ENCODE results near the gene PPP1R12C.
"Not testable (repeated sequence)": the region's sequence is repeated elsewhere in the genome, so short reads cannot be mapped to it uniquely, and the experiment has no call there.

The PPP1R12C gene

DNA sequence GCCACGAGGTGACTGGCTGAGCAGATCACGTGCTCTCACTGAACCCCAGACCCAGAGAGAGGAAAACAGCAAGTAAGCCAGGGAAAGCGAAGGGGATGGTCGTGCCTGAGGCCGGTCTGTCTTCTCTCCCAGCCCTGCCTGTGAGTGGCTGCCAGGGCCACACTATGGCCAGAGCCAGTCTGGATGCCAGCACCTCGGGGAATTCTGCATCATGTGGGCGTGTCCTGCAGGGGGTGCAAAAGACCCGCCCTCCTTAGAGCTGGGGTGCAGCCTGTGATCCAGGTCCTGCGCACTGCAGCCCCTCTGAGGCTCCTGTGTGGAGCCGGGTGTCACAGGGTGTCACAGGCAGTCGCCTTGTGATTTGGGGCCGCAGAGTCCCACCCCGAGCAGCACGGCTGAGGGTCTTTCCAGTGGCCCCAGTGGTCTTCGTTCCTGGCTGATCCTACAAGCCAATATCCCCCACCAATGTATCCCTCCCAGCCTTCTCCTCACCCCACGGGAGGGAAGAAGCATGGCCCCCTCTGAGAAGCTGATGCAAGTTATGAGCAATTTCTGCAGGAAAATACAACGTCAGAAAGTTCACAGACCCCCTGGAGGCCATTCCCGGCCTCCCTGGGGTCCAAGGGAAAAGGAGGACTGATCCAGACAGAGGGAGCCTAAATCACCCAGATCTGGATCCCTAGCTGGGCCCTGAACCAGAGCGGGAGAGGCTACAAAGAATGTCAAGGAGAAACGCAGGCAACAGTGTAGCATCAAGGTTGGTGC lies 7.7 kb downstream of the PPP1R12C start:
- DNase-seq, result no peak

DNA sequence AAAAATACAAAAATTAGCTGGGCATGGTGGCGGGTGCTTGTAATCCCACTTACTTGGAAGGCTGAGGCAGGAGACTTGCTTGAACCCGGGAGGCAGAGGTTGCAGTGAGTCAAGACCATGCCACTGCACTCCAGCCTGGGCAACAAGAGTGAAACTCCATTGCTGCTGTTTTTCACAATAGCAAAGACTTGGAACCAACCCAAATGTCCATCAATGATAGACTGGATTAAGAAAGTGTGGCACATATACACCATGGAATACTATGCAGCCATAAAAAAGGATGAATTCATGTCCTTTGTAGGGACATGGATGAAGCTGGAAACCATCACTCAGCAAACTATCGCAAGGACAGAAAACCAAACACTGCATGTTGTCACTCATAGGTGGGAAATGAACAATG lies 10.2 kb downstream of the PPP1R12C start:
- not testable (repeated sequence) for DNase-seq

DNA sequence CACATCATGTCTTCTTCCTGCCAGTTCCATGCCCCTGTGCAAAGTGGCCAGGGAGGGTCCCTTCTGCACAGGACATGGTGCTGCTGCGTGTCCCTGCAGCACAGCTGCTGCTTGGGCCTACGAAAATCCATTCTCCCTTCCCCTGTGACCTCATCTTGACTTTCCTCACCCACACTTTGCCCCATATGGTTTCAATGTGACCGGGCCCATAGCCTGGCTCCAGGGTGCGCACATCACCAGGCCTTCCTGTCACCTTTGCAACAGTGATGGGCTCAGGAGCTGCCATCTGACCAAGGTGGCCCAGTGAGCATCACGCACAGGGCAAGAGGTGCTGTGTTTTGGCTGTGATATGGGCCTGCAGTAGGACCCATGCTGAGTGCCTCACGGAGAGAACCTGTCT lies 10.8 kb downstream of the PPP1R12C start:
- DNase-seq, result no peak

DNA sequence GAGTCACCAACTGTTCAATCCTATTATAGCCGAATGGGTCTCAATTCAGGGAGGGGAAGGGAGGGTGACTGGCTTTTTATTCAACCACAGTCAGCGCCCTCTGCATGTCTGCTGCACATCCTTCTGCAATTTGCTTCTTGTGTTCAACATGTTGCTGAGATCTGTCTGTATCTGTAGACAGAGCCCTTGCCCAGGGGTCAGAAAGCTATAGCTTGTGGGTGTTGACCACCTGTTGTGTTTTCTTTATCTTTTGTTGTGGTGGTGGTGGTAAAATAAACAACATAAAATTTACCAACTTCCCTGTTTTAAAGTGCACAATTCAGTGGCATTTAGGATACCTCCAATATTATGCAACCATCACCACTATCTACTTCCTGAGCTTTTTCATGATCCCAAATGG lies 12.2 kb downstream of the PPP1R12C start:
- DNase-seq, result no peak

DNA sequence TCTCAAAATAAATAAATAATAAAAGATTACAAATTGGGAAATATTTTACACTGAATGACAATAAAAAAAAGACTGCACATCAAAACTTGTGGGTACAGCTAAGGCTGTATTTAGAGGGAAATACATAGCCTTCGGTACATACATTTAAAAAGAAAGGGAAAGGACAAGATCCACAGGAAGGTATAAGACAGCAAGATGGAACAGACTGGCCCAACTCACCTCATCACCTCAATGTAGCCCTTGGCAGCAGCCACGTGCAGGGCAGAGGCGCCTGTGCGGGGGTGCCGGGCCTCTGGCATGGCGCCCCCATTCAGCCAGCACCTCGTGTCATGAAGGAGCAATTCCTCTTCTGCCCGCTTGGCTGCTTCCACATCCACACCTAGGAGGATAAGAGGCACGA lies 14.2 kb downstream of the PPP1R12C start:
- DNase-seq, result no peak

DNA sequence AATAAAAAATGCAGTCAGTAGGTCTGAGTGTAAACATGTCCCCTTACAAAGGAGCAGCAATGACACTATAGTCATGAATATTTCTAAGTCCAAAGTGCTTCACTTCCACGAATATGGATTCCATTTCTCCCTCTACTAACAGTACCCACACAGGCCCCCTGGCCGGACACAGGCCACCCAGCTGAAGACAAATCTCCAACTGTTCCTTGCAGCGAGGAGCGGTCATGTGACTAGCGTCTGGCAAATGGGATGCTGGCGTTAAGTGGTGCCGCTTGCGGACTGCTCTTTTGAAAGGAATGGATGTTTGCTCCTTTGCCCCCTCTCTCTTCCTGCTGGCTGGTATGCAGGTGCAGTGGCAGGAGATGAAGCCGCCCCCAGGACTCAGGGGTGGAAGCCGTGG lies 16.2 kb downstream of the PPP1R12C start:
- DNase-seq, result no peak

DNA sequence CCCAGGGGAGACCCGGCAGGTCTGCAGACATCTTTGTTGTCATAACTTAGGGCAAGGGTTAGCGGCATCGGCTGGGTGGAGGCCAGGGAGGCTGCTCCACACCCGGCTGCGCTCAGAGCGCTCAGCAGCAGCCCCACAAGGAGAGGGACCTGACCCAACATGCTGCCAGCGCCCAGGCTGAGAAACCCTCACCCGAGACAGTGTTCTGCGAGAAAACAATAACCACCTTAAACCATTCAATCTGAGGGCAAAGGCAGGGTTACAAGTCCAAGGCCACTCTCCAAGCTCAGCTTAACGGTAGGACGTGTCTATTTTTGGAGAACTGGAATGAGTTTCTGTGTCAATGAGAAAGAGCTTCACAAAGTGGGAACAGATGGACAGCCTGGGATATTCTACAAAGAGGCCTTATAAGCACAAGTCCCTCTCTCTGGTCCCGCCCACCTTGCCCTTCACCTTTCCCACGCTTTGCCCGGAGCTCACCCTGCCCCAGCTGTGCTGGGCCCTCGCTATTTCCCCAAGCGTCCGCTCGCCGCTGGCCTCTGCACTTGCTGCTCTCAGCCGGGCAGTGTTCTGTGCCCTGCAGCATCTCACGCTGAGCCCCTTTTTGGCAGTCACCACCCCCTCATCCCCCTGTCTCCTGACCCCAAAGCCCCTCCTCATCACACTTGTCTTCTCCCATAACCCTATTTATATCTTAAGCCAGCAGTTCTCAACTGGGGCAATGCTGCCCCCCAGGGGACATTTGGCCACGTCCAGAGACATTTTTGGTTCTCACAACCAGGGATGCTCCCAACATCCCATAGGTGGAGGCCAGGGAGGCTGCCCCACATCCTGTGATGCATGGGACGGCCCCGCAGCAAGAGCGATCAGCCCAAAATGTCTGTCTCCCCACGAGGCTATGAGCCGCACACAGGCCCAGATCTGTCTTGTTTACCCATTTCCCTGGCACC lies 17.6 kb downstream of the PPP1R12C start:
- no peak for DNase-seq

DNA sequence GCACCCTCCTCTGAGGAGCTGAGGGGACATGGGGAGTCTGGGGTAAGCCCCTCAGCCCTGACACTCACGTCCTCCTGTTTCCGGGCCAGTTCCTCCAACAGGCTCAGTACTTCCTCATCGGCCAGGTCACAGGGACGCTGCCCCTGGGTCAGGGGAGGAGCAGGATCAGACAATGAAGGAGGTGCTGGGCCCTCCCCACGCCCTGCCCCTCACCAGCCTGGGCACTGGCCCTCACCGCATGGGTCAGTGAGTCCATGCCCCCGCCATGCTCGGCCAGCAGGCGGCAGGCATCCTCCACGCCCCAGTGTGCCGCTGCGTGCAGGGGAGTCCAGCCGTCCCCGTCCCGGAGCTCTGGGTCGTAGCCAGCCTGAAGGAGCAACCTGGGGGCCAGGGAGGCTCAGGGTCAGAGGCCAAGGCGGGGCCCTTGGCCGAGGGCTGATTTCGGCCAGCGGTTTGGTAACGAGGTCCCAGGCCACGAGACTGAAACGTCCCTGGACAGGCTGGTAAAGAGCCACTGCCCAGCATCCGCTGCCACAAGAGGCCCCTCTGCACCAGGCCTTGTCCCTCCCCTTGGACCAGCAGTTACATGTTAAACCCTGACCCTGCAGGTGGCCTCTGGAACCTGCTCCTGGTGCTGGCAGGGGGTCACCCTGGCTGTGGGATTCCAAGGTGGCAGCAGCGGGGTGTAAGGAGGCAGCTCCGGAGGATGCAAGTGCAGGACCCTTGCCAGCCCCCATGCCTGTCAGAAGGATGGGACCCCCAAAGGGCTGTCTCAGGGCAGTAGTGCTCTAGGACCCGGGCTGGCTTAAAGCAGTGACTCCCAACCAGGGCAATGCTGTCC lies 18.5 kb downstream of the PPP1R12C start:
- no peak for DNase-seq

DNA sequence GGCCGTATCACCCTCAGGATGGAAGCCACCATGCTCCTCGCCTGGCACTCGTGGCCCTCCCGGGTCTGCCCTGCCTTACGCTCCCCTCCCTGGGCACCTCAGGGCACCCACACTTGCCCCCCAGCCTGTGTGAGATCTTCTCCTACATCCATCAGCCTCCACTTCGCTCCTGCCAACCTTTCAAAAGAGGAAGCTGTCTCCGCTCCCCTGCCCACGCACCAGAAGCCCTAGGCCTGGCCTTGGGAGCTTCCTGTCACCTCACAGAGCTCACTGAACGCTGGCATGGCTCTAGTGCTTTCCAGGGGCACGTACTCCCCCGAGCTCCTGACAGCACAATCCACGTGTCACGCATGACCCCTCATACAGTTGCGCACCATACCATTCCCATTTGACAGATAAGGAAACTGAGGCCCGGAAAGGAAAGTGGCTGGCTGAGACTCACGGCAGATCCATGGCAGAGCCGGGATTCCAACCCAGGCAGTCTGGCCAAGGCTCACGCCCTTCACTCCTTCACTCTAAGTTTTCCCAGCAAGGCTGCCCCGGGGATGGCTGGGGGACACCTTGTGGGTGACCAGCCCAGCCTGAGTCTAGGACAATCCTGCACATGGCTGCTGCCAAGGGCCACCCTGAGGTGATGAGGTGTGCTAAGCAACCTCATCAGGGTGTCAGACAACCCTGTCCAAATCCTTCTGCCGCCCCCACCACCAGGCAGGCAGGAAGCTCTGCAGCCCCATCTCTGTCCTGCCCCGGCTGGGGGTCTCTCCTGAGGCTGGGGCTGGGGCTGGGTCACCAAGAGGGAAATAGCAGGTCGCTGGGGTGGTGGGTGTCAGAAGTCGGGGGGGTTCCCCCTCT lies 19.3 kb downstream of the PPP1R12C start:
- DNase-seq, result no peak

DNA sequence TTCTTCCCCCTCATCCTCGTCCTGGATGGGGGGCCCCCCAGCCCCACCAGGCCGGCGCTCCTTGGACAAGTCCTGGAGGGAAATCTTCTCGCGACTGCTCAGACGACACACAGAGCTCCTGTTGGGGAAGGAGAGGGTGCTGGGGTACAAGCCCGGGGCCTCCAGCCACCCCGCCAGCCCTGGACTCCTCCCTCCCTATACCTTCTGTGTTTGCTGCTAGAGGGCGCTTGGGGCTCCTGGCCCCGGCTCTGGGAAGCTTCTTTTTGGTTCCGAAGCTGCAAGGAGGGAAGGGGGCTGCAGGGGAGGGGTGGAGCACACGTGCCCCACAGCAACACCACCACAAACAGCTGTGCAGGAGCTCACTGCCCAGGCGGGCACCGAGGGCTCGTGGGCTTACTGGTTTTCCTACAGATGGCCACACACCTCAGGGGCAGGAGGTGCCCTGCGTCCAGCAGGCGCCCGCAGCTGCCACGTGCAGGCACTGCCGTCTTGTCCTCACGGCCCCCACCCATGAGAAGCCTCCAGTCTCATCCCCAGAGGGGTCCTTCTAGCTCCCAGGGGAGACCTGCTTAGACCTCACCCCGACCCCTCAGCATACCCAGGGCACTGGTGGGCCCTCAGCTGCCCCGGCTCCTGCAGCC lies 21.3 kb downstream of the PPP1R12C start:
- DNase-seq, result no peak

DNA sequence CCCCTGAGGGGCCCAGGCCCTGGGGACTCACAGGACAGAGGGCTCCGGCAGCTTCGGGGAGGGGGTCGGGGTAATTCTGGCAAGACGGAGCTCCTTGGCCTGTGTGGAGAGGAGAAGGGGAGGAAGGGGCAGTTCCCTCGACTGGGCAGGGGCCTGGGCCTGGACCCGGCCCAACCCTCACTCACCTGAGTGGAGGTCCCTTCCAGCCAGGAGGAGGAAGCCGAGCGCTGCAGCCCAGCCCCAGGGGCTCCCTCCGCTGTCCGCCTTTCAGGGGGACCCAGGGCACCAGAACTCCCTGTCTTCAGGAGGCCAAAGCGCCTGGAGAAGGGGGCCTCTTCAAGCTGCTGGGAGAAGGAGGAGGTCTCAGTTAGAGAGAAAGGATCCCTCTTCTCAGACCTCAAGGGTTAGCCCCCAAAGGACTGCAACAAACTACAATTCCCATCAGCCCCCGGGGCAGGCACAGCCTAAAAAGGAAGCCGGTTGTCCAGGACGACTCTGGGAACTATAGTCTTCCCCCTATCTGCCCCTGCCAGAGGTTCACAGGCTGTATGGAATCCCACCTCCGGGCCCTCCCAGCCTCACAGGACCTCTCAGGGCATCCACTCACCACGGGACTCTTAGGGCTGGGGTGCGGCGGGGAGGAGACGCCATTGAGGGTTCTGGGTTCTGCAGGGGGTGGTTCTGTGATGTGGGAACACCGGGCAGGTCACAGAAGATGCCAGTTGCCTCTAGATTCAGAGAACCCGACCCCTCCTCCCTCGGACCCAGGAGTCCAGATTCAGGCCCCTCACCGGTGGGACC lies 22.0 kb downstream of the PPP1R12C start:
- no peak for DNase-seq

DNA sequence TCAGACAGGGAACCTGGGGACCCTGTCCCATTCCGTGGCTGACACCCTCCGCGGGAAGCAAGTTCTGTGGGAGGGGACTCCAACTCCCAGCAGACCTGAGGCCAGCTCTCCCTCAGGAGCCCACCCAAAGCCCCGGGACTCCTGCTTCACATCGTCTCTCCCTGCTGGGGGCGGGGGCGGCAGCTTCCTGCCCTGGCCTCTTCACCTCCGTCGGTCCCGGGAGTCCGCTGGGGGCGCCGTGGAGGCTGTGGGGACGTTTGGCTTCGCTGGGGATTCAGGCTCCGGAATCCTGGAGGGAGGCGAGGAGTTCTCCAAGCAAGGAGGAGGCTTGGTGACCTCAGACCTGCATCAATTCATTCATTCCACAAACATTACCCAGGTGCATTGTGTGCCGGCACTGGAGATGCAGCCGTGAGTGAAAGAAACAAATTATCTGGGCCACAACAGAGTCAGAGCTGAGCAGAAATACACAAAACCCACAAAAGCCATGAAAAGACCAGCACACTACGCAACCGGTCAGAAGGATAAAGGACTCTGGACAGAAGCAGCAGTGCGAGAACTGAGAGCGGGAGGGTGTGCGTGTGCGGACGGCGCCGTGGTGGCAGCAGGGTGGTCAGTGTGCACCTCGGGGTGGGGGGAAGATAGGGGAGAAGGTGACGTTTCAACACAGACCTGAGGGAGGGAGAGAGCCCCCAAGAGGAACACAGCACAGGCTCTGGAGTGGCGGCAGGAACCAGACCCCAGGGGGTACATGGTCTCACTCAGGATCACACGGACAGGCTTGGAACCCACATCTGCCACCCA lies 22.8 kb downstream of the PPP1R12C start:
- no peak for DNase-seq

DNA sequence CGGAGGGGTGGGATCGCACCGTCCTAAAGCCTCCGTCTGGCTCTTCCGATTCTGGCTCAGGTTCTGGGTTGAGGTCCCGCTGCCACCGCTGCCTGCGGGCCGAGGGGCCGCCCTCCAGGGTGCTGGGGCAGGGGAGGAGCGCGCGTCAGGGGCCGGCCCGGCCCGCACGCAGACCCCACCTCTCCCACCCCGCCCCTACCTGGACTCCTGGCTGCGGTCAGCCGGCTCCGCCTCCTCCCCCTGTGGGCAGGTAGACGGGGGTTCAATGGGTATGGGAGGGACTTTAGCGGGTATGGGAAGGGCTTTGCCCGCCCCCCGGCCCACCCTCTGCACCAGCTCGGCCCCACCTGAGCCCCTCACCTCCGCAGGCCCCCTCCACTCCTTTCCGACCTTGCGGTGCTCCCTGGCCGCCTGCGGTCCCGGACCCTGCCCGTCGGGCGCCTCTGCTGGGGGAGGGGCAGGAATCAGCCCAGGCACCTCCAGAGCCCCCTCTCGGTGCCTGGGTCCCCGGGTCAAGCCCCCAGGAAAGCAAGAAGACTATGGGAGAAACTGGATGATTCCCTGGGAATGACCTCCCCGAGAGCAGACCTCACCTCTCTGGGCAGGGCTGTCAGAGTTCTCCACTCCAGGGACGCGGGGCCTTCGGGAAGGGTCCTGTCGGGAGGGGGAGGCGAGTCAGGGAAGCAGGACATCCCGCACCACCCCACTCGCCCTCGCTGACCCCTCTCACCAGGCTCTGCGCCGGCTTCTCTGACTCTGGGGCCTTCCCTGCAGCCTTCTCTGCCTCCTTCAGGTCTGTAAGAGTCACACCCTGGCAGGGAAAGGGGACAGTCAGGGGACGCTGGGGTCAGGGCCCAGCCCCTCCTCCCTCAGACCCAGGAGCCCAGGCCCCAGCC lies 24.8 kb downstream of the PPP1R12C start:
- no peak for DNase-seq

DNA sequence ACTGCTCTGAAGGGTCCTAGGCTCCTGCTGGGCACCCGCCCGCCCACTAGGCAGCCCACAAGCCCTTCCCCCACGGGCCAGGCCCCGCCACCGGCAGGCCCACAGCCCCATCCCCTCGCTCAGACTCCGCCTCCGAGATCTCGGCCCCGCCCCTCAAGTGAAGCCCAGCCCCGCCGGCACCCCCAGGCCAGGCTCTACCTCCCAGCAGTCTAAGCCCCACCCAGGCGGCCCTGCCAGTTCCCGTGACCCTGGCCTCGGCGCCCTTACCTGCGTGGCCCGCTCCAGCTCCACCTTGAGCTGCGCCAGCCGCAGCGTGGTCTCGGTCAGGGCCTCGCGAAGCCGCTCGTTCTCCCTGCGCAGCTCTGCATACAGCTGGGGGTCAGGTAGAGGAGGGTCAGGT lies 25.5 kb downstream of the PPP1R12C start:
- no peak for DNase-seq

DNA sequence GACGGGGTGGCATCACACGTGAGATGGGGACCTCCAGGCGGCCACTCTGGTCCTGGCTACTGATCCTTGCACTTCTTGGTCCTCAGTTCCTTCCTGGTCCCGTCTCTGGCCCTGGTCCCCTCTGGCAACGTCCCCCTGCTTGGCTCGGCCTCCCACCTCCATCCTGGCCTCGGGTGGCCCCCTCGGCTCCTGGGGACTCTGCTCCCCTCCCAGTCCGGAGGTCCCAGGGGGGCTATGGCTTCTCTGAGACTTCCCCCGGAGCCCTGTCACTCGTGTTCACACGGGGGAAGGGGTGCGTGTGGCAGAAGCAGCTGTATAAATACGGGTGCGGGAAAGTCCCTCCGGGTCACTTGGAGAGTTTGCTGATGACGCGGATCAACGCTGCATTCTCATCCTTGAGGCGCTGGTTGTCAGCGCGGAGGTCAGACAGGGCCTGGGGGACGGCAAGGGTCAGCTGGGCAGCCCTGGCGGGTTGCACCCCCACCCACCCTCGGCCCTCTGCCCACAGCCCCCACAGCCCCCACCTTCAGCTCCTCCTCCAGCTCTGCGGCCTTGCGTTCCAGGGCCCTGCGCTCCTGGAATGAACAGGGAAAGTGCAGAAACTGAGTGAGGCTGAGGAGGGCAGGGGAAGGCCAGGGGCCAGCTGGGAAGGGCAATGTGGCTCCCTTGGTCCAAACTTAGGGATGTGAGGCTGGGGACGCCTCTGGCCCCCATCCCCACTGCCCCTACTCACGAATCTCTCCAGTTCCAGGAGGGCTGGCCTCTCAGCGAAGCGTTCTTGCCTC lies 26.1 kb downstream of the PPP1R12C start:
- DNase-seq, result no peak

DNA sequence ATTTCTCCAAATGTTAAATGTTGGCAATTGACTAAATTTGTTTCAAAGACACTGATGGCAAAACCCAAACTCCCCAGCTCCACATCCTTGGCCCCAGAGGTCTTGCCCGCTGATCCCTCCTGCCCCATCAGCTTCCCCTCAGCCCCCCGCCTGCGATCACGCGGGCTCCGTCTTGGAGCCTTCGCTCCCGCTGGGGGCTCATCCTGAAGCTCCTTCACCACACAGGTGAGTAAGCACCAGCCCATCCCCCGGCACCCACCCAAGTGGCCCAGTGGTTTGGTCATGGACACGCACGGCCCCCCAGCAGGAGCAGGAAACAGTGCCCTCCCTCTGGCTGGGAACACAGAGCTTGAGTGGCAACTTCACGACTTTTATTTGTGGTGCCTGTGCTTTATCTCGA lies 26.9 kb downstream of the PPP1R12C start:
- no peak for DNase-seq

DNA sequence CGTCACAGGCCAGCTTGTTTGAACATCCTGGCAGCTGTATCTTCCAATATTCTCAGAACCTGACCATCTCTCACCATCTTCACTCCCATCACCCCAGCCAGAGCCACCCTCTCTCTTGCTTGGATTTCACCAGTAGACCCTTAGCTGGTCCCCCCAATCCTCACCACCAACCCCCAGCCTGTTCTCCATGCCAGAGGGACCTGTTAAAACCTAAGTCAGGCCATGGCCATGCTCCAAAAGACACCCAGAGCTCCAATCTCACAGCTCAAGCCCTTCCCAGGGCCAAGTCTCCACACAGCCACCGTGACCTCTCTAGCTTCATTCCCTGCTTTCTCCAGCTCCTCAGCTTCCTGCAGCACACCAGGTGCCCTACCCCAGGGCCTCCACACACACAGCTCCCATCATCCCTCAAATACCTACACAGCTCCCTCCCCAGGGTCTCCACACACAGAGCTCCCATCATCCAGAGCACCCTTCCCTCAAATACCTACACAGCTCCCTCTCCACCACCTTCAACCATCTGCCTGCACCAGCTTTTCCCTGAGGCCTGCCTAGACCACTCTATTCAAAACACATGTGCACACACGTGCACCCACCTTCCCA lies 28.0 kb downstream of the PPP1R12C start:
- no peak for DNase-seq
